H1 (cell line): ENCODE measurements around the gene SPAG5. TPM values are rescaled to one million over a fixed set of nuclear protein-coding genes. Genes with fewer than 3 reads are reported as not detected.

Experiments
- CHD1 ChIP-seq: IDR thresholded peaks from 2 replicates; pipeline ENCODE4 v1.6.1; 2012; ENCODE audit warnings: low read depth, low read length, improper control_type of control experiment
- EGR1 ChIP-seq: IDR thresholded peaks from 2 replicates; pipeline ENCODE4 v1.6.1; 2011; ENCODE audit warnings: low read depth, low read length, borderline replicate concordance
- JUN ChIP-seq: IDR thresholded peaks from 2 replicates; pipeline ENCODE4 v1.6.1; 2011; ENCODE audit warnings: low read depth, mild to moderate bottlenecking, improper control_type of control experiment, low read length
- POU5F1 ChIP-seq: IDR thresholded peaks from 2 replicates; pipeline ENCODE4 v1.6.1; 2011; ENCODE audit warnings: low read depth, mild to moderate bottlenecking, low read length, moderate library complexity
- SIRT6 ChIP-seq: IDR thresholded peaks from one replicate; pipeline ENCODE4 v1.7.1; 2012; ENCODE audit warnings: low read length, inconsistent platforms
- TAF7 ChIP-seq: optimal IDR thresholded peaks from 2 replicates; pipeline ENCODE3; 2011; ENCODE audit warnings: low read depth, mild to moderate bottlenecking, inconsistent platforms, low read length, moderate library complexity, borderline replicate concordance
- YY1 ChIP-seq: IDR thresholded peaks from 2 replicates; pipeline ENCODE4 v1.6.1; 2011; ENCODE audit warnings: low read depth, mild to moderate bottlenecking, low read length
- ZNF274 ChIP-seq: IDR thresholded peaks from 2 replicates; pipeline ENCODE4 v1.7.0; 2012; ENCODE audit warnings: low read length, borderline replicate concordance; ENCODE audit errors: extremely low read depth
- polyA plus RNA-seq, 7 experiments: library from polyadenylated mRNA; depleted of rRNA in 3 of 7; stranded (reverse) in 5 of 7; unstranded in 2 of 7; fragments of >200 nt in 5 of 7; fragments of 200-250 nt in 2 of 7; gene quantifications; 1 replicate in 5 of 7; 2 replicates in 1 of 7; 4 replicates in 1 of 7; pipeline versions ENCODE4 v1.2.1 to v1.2.3, GENCODE V29; 2011 to 2013; ENCODE audit warnings: missing spikeins in 2 of 7, mixed read lengths in 2 of 7
- total RNA-seq: library from RNA; stranded (reverse); fragmentation: NEBNext Ultra II Directional; extraction: Animal tissue kit (Norgen Biotek cat#: 25700); gene quantifications from 2 replicates; pipeline ENCODE4 v1.2.1, GENCODE V29; 2021
- TF ChIP-seq, protein P1 (sequence below): IDR thresholded peaks from 2 replicates; pipeline ENCODE4 v1.6.1; 2012; ENCODE audit warnings: inconsistent platforms

SPAG5 gene
- total and polyA plus RNA-seq, 2 of the 8 experiments (the other 6 are each of a cell fraction or from before 2014, with no cell fraction given), result 57.1 to 129 TPM

DNA sequence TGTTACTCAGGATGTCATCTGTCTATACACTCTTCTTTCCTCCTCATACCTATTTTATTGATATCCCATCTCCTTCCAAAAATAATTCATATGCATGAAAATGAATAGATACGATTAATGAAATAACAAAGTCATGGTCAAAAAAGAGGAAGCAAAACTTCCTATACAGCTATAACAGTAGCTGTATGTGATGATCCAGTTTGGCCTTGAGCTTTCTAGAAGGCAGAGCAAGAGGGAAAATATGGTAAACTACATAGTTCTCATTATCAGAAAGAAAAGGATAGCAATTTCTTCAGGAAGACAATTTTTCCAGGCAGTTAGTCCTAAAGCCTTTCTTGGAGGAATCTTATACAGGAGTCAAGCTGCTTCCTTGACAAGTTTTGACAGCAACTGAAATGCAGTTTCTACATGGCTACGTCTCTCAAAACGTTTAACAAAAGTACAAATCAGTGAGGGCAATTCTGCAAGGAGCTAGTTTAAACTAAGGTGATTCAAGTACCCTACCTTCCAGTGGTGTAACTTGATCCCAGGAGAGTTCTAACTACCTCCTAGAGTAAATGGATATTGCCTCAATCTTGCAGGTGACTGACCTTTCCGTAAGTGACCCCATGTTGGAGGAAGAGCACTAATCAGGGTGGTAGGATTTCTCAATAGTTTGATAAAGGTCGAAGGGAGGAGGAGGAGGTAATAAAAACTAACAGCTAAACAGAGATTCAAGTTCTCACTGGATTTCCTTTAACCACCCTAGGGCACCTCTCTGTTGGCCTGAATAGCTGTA is 1.0 kb downstream of the SPAG5 start (continued):
- TF ChIP-seq ZNF274, result no peak
- no peak for TF ChIP-seq POU5F1
- TF ChIP-seq, protein P1, sequence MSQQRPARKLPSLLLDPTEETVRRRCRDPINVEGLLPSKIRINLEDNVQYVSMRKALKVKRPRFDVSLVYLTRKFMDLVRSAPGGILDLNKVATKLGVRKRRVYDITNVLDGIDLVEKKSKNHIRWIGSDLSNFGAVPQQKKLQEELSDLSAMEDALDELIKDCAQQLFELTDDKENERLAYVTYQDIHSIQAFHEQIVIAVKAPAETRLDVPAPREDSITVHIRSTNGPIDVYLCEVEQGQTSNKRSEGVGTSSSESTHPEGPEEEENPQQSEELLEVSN, result no peak
- TF ChIP-seq JUN, result no peak
- TF ChIP-seq SIRT6, result no peak
- no peak for TF ChIP-seq EGR1
- TF ChIP-seq YY1, result no peak
- TF ChIP-seq TAF7, result no peak
- no peak for TF ChIP-seq CHD1
